Transverse colon (tissue), 4 donors: ENCODE measurements around the gene LGALS9.

Source experiments
- CTCF ChIP-seq, 5 experiments: fragments of 200-600 bp in 3 of 5; fragments of 450-650 bp in 2 of 5; sonication (generic) in 3 of 5; IDR thresholded peaks; 1 replicate in 2 of 5; 2 replicates in 3 of 5; pipeline ENCODE4 v1.5.1; 2016 to 2017; ENCODE audit warnings: antibody characterized with exemption in 5 of 5, inconsistent platforms in 3 of 5, mild to moderate bottlenecking in 2 of 5, moderate library complexity in 1 of 5
- POLR2A ChIP-seq: fragments of 450-650 bp; IDR thresholded peaks from one replicate; pipeline ENCODE4 v1.6.1; 2016; ENCODE audit warnings: antibody characterized with exemption, mild to moderate bottlenecking, moderate library complexity
- POLR2AphosphoS5 ChIP-seq, 3 donors: sonication (generic); formaldehyde crosslinking; IDR thresholded peaks; one replicate each; pipeline ENCODE4 v1.6.1; 2016; ENCODE audit warnings: antibody characterized with exemption in 3 of 3

GRCh38 chr17:27657620-27658019, 26.6 kb downstream of the LGALS9 start:
- TF ChIP-seq CTCF (IDR thresholded peaks at IDR 0.05) (no peak), POLR2AphosphoS5 (IDR thresholded peaks at IDR 0.05) (no peak), POLR2A (no peak)
